ENCODE results near the gene LLPH. TPM values are rescaled to one million over a fixed set of nuclear protein-coding genes. Genes with fewer than 3 reads are reported as not detected.

LLPH gene
- total RNA-seq, 2 donors from 2014 or later: 7.0 to 10.1 TPM

DNA sequence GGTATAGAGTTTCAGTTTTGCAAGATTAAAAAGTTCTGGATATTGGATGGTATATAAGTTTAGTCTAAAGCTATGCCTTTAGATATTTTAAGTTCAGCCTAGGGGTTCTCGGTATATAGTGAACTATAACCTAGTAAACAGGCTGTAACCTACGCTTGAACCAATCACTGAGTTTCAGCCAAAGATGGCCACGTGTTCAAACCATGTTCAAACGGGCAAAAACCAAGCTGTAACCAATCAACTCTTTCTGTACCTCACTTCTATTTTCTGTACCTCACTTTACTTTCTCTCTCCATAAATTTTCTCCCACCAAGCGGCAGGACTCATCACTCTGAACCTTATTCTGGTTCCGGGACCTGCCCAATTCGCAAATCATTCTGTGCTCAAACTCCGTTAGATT, 37.9 kb upstream of the LLPH start:
- Histone ChIP-seq H3K9me3 (no peaks in the 10 kb centered on the region), H3K4me1 (peaks cover 0 to 23% of the 10 kb centered on the region in 2 donors), H3K27me3 (no peaks in the 10 kb centered on the region), H3K4me3 (peak overlapping the region in 1 of 2 donors; percentile 64), H3K36me3 (no peaks in the 10 kb centered on the region), H3K27ac (peak overlapping the region; percentile 97 to 99)
- DNase-seq (ENCODE audit: low spot score): no peak
- TF ChIP-seq, protein P1, sequence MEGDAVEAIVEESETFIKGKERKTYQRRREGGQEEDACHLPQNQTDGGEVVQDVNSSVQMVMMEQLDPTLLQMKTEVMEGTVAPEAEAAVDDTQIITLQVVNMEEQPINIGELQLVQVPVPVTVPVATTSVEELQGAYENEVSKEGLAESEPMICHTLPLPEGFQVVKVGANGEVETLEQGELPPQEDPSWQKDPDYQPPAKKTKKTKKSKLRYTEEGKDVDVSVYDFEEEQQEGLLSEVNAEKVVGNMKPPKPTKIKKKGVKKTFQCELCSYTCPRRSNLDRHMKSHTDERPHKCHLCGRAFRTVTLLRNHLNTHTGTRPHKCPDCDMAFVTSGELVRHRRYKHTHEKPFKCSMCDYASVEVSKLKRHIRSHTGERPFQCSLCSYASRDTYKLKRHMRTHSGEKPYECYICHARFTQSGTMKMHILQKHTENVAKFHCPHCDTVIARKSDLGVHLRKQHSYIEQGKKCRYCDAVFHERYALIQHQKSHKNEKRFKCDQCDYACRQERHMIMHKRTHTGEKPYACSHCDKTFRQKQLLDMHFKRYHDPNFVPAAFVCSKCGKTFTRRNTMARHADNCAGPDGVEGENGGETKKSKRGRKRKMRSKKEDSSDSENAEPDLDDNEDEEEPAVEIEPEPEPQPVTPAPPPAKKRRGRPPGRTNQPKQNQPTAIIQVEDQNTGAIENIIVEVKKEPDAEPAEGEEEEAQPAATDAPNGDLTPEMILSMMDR (IDR thresholded peaks at IDR 0.05): no peak

DNA sequence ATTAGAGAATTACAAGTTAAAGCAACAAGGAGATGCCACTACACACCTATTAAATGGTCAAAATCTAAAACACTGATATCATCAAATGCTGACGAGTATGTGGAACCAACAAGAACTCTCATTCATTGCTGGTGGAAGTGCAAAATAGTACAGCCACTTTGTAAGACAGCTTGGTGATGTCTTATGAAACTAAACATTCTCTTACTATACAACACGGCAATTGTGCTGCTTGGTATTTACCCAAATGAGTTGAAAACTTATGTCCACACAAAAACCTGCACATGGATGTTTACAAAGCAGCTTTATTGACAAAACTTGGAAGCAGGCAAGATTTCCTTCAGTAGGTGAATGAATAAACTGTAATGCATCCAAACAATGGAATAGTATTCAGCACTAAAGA, 36.0 kb upstream of the LLPH start:
- peaks cover 0 to 38% of the 10 kb centered on the region in 2 donors for H3K4me1 ChIP-seq
- no peaks in the 10 kb centered on the region for H3K9me3 ChIP-seq
- no peak for DNase-seq (ENCODE audit: low spot score)

GRCh38 chr12:66165141-66165540, 34.6 kb upstream of the LLPH start:
- Histone ChIP-seq H3K9me3 (no peaks in the 10 kb centered on the region), H3K4me3 (no peak overlapping the region), H3K27ac (no peak overlapping the region), H3K4me1 (peaks cover 0 to 41% of the 10 kb centered on the region in 2 donors), H3K27me3 (no peaks in the 10 kb centered on the region), H3K36me3 (no peaks in the 10 kb centered on the region)
- TF ChIP-seq, protein P1 (IDR thresholded peaks at IDR 0.05): no peak
- no peak for DNase-seq (ENCODE audit: low spot score)

More for the DNA sequence above, 36.0 kb upstream of the LLPH start:
- TF ChIP-seq, protein P1 (IDR thresholded peaks at IDR 0.05): no peak
- Histone ChIP-seq H3K27ac (no peak overlapping the region), H3K36me3 (no peaks in the 10 kb centered on the region), H3K27me3 (no peaks in the 10 kb centered on the region), H3K4me3 (no peak overlapping the region)

- H3K4me3 ChIP-seq: no peak overlapping the region
- no peaks in the 10 kb centered on the region for H3K27me3 ChIP-seq
- H3K9me3 ChIP-seq: no peaks in the 10 kb centered on the region
- DNase-seq (ENCODE audit: low spot score): no peak
- H3K4me1 ChIP-seq: peaks cover 0 to 41% of the 10 kb centered on the region in 2 donors
- H3K27ac ChIP-seq: no peak overlapping the region
- TF ChIP-seq, protein P1 (IDR thresholded peaks at IDR 0.05): no peak
- H3K36me3 ChIP-seq: peaks cover 6% of the 10 kb centered on the region
Measured at GRCh38 chr12:66164349-66164821, 33.8 kb upstream of the LLPH start.

GRCh38 chr12:66163289-66163688, 32.7 kb upstream of the LLPH start:
- H3K4me3 ChIP-seq: no peak overlapping the region
- no peaks in the 10 kb centered on the region for H3K27me3 ChIP-seq
- H3K9me3 ChIP-seq: no peaks in the 10 kb centered on the region
- H3K36me3 ChIP-seq: peaks cover 16% of the 10 kb centered on the region
- peaks cover 0 to 33% of the 10 kb centered on the region in 2 donors for H3K4me1 ChIP-seq
- TF ChIP-seq, protein P1 (IDR thresholded peaks at IDR 0.05): no peak
- no peak overlapping the region for H3K27ac ChIP-seq
- no peak for DNase-seq (ENCODE audit: low spot score)

- no peak overlapping the region for H3K4me3 ChIP-seq
- H3K36me3 ChIP-seq: peaks cover 16% of the 10 kb centered on the region
- H3K9me3 ChIP-seq: no peaks in the 10 kb centered on the region
- no peak overlapping the region for H3K27ac ChIP-seq
- DNase-seq (ENCODE audit: low spot score): no peak
- TF ChIP-seq, protein P1 (IDR thresholded peaks at IDR 0.05): no peak
- peaks cover 0 to 27% of the 10 kb centered on the region in 2 donors for H3K4me1 ChIP-seq
- no peaks in the 10 kb centered on the region for H3K27me3 ChIP-seq
Measured at GRCh38 chr12:66162701-66163100, 32.2 kb upstream of the LLPH start.
